GM19240 (cell line): ENCODE results near the gene ABI3BP.
"Not testable (repeated sequence)": the region's sequence is repeated elsewhere in the genome, so short reads cannot be mapped to it uniquely, and the experiment has no call there.

Experiments
- DNase-seq: peaks from one replicate; pipeline ENCODE4 v3.0.0; 2011; ENCODE audit warnings: low spot score; ENCODE audit not compliant: insufficient read length

The ABI3BP gene

DNA sequence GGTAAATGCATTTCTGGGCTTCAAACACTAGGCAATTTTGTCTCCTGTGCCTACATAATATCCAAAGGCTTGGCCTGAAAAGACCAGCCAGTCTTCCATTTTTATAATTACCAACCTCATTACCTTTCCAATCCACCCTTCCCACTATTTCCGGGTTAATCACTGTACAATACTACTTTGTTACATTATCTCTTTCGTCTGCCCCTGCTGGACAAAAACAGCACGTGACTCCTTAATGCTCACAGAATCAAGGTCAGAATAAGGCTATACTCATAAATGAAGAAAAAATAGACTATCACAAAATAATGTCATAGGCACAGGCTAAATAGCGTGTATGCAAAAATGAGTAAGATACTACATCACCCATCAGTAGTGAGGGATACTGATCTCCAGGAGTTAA, 40.1 kb downstream of the ABI3BP start:
- no peak for DNase-seq

DNA sequence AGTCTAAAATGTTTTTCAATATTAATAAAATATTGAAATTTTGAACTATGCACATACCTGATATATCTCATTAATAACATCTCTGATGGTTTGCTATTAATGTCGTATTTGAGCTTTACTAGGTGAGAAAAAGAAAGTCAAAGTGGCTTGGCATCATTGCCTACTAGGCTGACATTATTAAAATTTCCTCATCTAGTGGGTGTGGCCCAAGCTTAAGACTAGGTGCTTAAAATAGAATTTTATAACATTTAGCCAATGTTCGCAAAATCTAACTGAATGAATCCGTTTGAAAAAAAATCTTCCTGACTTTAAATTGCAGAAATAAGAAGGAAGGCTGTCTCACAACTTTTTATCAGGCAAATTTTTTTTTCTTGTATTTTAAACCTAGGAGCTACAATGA, 46.1 kb downstream of the ABI3BP start:
- no peak for DNase-seq

DNA sequence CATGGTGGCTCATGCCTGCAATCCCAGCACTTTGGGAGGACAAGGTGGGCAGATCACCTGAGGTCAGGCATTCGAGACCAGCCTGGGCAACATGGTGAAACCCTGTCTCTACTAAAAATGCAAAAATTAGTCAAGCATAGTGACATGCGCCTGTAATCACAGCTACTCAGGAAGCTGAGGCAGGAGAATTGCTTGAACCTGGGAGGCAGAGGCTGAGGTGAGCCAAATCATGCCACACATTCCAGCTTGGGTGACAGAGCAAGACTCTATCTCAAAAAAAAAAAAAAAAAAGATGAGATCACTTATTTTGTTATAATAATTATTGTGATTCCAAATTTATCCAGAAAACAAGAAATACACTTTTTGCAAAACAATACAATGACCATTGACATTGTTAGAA, 47.1 kb downstream of the ABI3BP start:
- DNase-seq = not testable (repeated sequence)

DNA sequence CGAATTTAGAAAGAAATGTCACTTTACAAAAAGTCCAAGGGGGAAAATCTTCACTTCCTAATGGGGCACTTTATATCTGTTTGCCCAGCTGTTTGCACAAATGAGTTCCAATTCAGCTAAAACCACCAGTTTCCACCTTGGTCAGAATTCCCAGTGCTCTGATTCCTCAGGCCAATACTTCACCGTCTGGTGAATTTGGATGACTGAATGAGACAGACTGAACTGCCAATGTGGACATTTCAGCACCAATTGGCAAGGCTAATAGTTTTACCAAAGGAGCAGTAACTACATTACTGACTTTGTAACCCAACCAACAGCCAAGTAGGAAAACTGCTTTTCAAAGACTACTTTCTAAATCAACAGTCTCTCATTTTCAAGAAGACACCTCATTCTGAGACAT, 51.8 kb downstream of the ABI3BP start:
- DNase-seq = no peak

DNA sequence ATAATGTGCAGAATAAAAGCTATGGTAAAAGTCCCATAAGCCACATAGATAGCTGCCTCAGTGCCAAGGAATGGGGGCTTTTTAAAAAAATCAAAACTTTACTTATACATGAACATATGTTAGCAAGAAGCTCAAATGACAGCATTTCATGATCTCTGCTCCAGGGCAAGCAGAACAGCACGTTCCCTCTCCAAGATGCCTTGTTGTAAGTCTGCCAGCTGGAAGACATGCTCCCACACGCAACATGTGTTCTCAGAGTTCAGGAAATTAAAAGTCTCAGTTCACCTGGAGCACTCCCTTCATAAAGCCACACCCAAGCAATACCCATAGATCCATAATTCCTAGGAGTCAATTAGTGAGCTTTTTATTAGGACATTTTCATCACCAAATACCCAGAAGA, 52.2 kb downstream of the ABI3BP start:
- no peak for DNase-seq

DNA sequence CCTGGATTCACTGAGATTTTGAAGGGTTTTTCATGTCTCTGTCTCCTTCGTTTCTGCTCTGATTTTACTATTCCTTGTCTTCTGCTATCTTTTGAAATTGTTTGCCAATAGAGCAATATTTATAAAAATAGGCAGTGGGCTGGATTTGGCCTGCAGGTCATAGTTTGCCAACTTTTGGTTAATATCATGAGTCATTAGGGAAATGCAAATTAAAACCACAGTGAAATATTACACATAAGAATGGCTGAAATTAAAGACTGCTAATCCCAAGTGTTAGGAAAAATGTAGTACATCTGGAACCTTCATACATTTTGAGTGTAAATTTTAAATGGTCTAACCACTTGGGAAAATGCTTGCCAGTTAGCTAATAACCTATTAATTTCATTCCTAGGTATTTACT, 56.3 kb downstream of the ABI3BP start:
- DNase-seq = no peak

DNA sequence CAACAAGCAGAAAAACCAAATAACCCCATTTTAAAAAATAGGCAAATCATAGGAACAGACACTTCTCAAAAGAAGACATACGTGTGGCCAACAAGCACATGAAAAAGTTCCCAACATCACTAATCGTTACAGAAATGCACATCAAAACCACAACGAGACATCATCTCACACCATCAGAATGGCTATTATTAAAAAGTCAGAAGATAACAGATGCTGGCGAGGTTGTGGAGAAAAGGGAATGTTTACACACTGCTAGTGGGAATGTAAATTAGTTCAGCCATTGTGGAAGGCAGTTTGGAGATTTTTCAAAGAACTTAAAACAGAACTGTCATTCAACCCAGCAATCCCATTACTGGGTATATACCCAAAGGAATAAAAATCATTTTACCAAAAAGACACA, 60.7 kb downstream of the ABI3BP start:
- no peak for DNase-seq

DNA sequence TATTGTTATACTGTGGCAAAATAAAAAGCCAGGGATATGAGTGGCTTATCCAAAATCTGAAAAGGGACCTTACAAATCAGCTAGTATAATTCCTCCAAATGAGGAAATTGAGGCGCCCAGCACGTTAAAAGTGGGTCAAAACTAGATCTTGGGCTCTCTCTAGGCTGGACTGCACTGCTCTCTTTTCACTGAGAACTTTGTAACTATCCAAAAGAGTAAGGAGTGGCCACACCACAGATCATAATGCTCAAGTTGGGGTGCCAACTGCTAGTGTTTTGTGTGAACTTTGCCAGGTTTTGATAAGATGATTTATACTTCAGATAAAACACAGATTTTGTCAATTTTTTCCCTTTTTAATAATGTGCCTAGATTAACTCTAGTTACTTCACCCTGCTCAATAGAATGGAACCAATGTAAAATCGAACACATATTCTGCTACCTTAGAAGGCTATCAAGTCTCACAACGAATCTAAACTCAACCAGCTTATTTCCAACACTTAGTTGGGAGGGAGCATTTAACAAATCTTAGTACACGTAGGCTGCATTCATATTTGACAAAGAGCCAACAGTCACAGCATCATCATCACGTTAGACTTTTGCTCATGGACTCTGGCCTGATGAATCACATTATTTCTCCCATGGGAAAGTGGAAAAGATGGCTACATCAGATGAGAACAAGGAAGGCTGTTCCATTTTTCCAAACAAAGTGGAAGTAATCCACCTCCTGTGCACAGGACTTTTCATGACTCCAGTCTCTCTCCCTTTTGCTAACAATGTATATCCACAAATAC, 64.4 kb downstream of the ABI3BP start:
- no peak for DNase-seq

DNA sequence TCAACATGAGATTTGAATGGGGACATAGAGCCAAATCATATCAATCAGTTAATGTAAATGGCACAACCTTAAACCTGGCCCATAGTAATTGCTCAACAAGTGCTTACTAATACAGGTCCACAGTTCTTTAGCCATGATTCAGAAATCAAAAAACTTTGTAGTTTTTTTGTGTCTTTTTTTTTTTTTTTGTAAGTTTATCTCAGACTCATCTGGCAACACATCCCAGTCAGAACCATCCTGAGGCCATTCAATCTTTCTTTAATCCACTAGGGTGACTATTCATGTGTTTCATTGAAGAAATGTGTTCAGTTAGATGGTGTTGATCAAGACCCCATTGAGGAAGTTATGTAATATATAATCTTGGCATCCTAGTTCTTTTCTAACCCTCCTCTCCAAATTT, 65.4 kb downstream of the ABI3BP start:
- no peak for DNase-seq

DNA sequence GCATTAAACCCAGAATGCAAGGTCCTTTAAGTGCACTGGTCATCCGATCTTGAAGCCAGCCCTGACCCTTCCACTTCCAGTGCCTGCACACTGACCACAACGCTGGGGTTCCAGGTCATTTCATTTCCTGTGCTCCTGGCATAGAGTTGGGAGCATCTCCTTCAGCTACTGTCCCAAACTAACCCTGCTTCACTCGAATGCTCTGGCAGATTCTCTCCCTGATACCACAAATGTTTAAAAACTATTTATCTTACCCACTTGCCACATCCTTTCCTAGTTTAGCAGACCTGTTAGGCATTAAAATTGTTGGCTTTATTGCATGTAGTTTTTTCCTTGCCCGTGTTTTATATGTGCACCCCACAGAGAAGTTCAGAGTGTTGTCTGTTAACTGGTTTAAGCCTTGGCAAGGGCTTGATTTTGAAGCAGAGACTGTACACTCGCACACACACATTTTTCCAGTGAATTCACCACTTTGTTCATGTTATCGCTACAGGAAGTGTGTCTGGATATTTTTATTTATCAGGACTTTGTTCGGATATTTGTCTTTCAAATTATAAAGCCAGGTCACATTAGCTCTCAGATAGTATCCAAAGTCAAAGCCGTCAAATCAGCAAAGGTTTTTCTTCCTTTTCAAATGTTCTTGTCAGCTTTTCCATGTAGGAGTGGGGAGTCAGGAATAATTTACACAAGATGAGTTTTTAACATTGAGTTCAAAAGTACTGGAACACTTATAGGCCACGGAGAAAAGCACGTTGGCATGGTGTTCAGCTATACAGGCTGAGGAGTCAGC, 77.3 kb downstream of the ABI3BP start:
- no peak for DNase-seq

DNA sequence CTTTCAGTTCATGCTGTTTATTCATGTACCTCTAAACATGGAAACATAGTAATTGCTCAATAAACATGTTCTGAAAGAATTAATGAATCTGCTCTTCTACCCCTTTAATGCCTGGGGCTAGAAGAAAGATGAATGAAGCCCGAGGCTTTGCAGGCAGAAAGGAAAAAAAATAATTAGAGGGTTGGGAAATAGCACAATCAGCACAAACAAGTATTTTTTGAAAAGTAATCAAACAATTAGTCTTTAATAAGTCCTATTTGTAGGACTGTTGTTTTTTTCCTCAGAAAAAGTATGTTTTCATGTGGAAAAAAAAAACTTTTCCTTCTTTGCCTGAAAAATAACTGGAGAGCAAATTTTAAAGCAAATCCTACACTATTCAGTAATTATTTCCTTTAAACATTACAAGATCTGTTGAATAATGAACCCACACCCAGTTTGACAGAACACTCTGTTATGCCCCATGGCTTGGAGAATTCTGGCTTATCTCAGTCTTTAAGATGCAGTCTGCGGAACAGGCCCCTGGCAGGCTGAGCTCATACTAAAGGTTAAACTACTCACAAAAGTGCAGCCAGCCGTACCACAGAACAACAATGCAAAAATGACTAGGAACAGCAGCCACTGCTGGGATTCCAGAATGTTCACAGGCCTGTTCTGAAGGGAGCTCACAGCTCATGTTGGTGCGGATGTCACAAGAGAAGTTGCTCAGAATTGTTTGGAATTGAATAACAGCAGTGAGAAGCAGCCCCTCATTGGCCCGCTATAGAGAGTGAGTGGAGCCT, 79.2 kb downstream of the ABI3BP start:
- no peak for DNase-seq

DNA sequence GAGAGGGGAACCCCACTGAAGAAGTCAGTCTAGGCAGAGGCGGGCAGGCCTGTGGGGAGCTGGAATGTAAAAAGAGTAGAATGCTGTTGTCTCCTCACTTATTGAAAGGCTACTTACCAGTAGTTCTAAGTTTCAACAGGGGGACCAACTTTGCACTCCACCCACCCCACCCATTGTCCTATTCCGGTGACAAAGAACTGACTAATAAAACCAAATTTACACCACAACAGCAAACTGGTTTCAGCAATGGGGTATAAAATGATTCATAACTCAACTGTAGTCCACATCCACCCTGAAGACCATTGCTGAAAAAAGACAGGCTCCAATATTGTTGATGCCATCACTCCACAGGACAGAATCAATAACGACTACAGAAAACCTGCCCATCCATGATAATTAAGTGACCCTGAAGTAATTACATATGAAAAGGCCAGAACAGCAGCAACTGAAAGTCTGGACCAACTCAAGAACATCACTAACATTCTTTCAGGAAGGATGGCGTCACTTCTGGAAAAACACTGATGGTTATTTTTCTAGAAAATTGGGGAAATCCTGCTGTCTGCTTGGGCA, 80.2 kb downstream of the ABI3BP start:
- DNase-seq = no peak

DNA sequence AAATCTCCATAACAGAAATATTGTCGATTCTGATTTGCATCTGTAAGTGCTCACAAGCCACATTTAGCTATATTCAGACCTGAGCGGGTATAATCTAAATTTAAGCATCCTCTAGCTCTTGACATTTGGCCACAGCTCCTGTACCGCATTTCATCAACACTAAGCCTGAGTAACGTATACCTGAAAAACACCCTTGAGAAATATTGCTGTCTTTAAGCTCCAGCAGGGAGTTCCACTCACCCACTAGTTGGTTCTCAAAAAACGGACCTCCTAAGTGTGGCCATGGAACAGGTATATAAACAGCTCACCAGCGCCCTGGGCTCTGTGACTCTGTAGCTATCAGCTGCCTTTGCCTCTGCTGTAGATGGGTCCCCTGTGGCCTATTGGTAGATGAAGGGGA, 80.7 kb downstream of the ABI3BP start:
- DNase-seq = no peak

DNA sequence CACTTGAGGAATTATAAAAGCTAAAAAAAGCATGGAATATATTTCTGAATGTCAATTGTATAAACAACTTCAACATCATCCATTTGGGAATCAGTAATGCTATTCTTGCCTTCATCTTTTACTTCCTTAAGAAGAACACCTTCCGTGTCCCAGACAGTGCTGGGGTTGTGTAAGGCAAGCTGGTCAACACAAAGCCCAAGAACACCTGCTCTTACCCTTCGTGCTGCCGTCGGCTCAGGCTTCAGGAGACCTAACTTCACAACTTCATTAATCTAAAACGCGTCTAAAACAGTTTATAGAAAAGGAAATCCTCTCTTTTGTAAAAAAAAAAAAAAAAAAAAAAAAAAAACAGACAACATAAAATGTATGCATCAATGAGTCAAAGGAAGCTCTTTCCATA, 81.3 kb downstream of the ABI3BP start:
- no peak for DNase-seq

DNA sequence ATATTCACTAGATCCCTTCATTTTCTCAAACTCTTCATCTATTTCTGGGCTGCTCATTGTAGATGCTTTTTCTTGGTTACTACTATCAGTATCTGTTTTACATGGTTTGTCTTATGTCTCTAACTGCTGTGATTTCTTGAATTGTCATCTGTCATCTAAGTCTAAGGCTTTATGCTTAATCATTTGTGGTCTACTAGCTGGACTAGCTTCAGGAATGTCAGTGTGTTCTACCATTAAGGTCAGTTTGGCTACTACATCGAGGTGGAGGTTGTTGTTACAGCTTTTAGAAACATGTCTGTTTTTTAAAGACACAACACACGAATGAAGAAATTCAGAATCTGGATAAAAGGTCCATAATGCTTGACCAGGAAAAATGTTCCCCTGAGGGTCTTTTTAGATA, 82.2 kb downstream of the ABI3BP start:
- no peak for DNase-seq

DNA sequence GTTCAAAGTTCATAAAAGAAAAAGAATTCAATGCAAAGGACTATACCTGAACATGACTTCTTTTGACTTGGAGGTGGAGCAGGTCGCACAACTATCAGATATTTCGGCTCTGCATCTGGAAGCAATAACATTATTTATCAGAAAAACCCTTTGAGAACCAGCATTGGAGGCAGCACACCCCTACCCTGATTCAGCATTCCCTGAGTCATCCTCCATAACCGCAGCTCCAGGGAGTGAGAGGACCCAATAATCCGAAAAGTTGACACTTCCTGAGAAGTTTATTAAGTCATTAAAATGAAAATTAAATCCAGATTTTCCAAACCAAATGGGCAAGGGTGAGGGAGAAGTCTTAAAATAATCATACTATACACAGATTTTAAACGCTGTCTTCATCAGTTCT, 90.6 kb downstream of the ABI3BP start:
- DNase-seq = no peak

DNA sequence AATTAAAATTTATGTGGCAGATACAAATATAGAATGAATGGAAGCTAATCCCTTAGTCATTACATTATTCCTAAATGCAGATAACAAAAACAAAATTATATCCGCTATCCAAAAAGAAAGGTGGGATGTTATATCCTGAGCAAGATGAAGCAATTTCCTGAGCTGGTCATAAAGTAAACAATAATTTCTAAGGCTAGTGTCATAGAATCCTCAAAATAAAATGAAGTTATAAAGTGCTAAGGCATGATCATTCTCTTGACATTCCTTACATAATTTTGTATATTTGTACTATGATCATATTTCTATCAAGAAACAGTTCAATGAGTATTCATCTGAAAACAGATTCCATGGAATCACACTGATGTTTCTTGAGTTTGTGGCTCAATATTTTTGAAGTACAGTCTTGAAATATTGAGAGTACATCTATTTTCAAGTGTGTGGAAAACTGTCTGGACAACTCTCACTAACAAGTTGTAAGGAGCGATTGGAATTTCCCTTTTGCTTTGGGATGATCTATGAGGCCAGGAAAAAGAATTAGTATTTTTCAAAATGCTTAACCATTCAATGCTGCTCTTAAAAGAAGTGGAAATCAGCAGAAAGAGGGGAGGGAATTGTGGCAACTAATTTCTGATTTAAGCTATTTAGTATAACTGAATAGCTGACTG, 92.4 kb downstream of the ABI3BP start:
- DNase-seq = no peak

DNA sequence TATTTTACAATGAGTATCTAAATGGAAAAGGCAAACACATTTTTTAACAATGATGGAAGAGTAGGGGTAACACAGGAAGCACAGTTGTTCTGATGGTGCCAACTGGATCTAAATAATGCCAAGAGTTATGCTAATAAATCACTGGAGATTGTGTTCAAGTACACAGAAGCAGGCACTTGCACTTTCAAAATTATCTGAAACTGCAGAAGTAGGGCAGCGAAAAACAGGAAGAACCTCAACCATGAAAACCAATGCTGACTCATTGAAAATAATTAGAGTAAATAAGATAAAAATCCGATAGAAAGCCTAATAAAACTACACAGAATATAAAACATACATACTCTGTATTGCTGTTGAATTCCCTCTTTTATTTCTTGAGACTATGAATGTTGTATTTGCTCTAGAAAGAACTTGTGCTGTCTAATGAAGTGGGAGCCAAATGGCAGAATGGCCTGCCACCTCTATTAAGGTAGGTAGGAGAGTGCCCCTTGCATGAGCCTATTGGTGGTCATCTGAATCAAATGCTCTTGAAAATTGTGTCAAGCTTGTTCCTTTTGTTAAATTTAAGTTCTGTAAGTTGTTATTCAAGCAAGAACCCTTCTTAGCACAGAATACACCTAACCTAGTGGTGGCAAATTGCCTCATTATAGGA, 93.7 kb downstream of the ABI3BP start:
- peak; percentile 4 for DNase-seq

DNA sequence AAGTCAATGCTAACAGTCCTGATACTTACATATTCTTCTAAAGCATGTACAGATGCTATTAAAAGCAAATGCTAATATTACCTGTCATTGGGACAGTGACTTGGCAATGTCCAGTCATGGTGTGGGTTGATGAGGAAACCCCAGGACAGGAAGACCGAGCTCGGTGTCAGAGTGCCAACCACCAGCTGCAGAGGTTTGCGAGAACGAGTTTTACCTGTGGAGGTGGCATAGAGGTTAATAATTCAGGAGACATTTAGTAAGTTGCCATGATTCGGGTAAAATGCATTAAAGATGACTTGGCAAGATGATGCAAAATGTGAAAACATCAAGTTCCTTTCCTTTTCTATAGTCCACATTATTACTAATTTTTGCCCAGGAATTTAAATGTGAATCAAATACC, 94.5 kb downstream of the ABI3BP start:
- DNase-seq = no peak

DNA sequence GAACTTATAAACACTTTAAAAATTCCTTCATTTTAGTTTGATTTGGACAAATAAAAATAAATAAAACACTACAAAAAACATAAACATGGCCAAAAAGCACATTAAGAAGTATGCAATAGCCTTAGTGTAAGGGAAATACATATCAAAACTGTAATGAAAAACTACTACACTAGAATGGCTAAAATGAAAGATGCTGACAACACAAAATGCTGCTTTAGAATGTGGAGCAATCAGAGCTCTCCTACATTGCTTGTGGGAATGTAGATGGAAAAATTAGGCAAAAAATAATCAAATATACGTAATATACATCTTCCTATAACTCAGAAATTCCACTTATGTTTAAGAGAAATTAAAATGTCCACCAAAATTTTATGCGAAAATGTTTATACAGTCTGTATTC, 96.2 kb downstream of the ABI3BP start:
- no peak for DNase-seq

DNA sequence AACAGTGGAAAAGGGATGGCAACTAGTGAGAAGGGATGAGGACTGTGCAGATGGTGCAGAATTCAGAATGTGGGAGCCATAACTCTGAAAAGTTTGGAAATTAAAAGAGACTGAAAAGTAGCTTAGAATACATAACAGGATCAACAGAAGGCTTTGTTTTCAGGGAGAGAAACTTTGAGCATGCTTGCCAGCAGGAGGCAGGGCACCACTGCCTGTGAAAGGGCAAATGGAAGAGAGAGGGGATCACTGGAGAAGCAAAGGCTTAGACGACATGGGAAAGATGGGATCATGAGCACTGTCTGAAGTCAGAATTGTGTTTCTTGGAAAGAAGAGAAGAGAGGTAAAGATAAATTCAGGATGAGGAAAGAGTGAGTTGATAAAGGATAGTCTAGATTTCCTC, 99.6 kb downstream of the ABI3BP start:
- DNase-seq = no peak
